Measurements from ENCODE around the gene STK25. TPM values are rescaled to one million over a fixed set of nuclear protein-coding genes. Genes with fewer than 3 reads are reported as not detected.

Gene STK25
- total and polyA plus RNA-seq, 2 of the 8 experiments (the other 6 are each of a cell fraction or from before 2014, with no cell fraction given) = 159 to 546 TPM

- no peak overlapping the region for H2BK120ac ChIP-seq (replicated peaks; ENCODE audit: low read depth, low read length)
- POLR2A ChIA-PET (ENCODE audit: partially characterized antibody) = no interaction called here
- no peak overlapping the region for H3K4me3 ChIP-seq (ENCODE audit: extremely low read depth in 1 of 4, insufficient read depth in 2 of 4, low read depth in 3 of 4, low read length in 4 of 4)
- no peak overlapping the region for H2AFZ ChIP-seq (ENCODE audit: low read length)
- H3K9me3 ChIP-seq (ENCODE audit: insufficient read depth in 2 of 2, low read depth in 1 of 2, low read length in 1 of 2) = 0 out of 4 replicates have a peak, but pooled peaks cover 0 to 4% of the 10 kb centered on the region in 2 experiments
- no peaks in the 10 kb centered on the region for H4K20me1 ChIP-seq (replicated peaks in 1 of 2; ENCODE audit: control insufficient read depth in 1 of 2, insufficient read depth in 2 of 2, low read length in 2 of 2)
- no peak overlapping the region for H4K5ac ChIP-seq (ENCODE audit: insufficient read length, low read depth, low read length)
- no peak overlapping the region for H3K18ac ChIP-seq (ENCODE audit: extremely low read depth, low read length)
- peak overlapping the region; percentile 44; the same call in 1 of the 2 replicates for H2BK5ac ChIP-seq (ENCODE audit: low read depth, low read length)
- no peak overlapping the region for H3K4me2 ChIP-seq (ENCODE audit: insufficient read depth in 1 of 2, low read depth in 2 of 2, low read length in 2 of 2)
- H3K27ac ChIP-seq (ENCODE audit: low read depth, low read length) = no peak overlapping the region
- no peaks in the 10 kb centered on the region for H3K79me1 ChIP-seq (ENCODE audit: low read depth, low read length)
- CTCF ChIA-PET (ENCODE audit: partially characterized antibody) = interaction anchor here (1.0 kb wide), 1 partner anchor 10 kb away, joined by 3 read pairs; no protein-coding TSS in a partner anchor
- H2BK12ac ChIP-seq (ENCODE audit: low read depth, low read length) = no peak overlapping the region
- H4K91ac ChIP-seq (replicated peaks; ENCODE audit: insufficient read length, low read length) = no peak overlapping the region
- no peak overlapping the region for H3K56ac ChIP-seq (replicated peaks; ENCODE audit: insufficient read length, low read depth, low read length)
- no peaks in the 10 kb centered on the region; the same call in 1 of the 2 replicates for H3K23me2 ChIP-seq (ENCODE audit: low read depth, low read length)
- H3K36me3 ChIP-seq (ENCODE audit: control insufficient read depth in 2 of 4, insufficient read depth in 4 of 4, low read length in 3 of 4) = no peaks in the 10 kb centered on the region
- no peak for FAIRE-seq
- no peak overlapping the region for H3K23ac ChIP-seq (ENCODE audit: insufficient read length)
- TF ChIP-seq SIX5 (IDR thresholded peaks at IDR 0.05; ENCODE audit: low read depth, low read length) (no peak), CBX8 (IDR thresholded peaks at IDR 0.05; ENCODE audit: borderline replicate concordance, low read depth, low read length) (no peak), BCL11A (IDR thresholded peaks at IDR 0.05; ENCODE audit: low read depth in 2 of 2, low read length in 2 of 2) (no peak), POU5F1 (IDR thresholded peaks at IDR 0.05; ENCODE audit: low read depth, low read length) (no peak), RXRA (IDR thresholded peaks at IDR 0.05; ENCODE audit: insufficient read depth, low read depth, low read length) (no peak), YY1 (IDR thresholded peaks at IDR 0.05; ENCODE audit: low read depth, low read length) (no peak), SIRT6 (IDR thresholded peaks at IDR 0.05; ENCODE audit: low read length) (no peak), NANOG (IDR thresholded peaks at IDR 0.05; ENCODE audit: insufficient read depth, low read depth, low read length, poor library complexity, severe bottlenecking) (no peak), PHF8 (conservative IDR thresholded peaks at IDR 0.05; ENCODE audit: low read depth, low read length) (no peak), CHD1 (IDR thresholded peaks at IDR 0.05; ENCODE audit: low read depth, low read length) (no peak), ATF3 (IDR thresholded peaks at IDR 0.05; ENCODE audit: insufficient read depth, low read depth, low read length) (no peak), HDAC6 (IDR thresholded peaks at IDR 0.05; ENCODE audit: low read depth, low read length) (no peak), E2F6 (IDR thresholded peaks at IDR 0.05) (no peak)
- H2AK5ac ChIP-seq (ENCODE audit: low read depth, low read length) = no peak overlapping the region
- H3K79me2 ChIP-seq (ENCODE audit: control insufficient read depth in 1 of 2, insufficient read depth in 2 of 2, low read length in 2 of 2) = no peaks in the 10 kb centered on the region
- H3K4me1 ChIP-seq (replicated peaks in 1 of 4; ENCODE audit: control insufficient read depth in 3 of 4, insufficient read depth in 4 of 4, low read length in 3 of 4) = no peaks in the 10 kb centered on the region; a peak in 2 of 7 replicates
- no peak overlapping the region for H2BK20ac ChIP-seq (ENCODE audit: low read length)
- H3K4ac ChIP-seq (replicated peaks; ENCODE audit: insufficient read length, low read depth, low read length) = no peak overlapping the region
- H3K27me3 ChIP-seq (replicated peaks in 1 of 4; ENCODE audit: control insufficient read depth in 3 of 4, extremely low read depth in 1 of 4, insufficient read depth in 3 of 4, low read length in 3 of 4) = peaks cover 0 to 2% (median 0%) of the 10 kb centered on the region in 4 experiments; a peak in 2 of 7 replicates
- no peak for DNase-seq (ENCODE audit: low read depth in 1 of 2, low spot score in 2 of 2)
- 90% methylated on average over 12 of the region's 12 CpGs; no CpG with 5 or more reads in 1 of the 2 experiments for WGBS, 2 experiments (ENCODE audit: extremely low coverage in 1 of 2, insufficient coverage in 1 of 2, insufficient read length in 1 of 2, insufficient replicate concordance in 2 of 2, low coverage in 1 of 2, low lambda C conversion rate in 2 of 2, missing lambda C conversion rate in 1 of 2)
- H2BK15ac ChIP-seq (ENCODE audit: low read length) = no peak overlapping the region
- H3K9ac ChIP-seq (replicated peaks in 1 of 4; ENCODE audit: extremely low read depth in 1 of 4, low read depth in 3 of 4, low read length in 3 of 4) = no peak overlapping the region
- no peak overlapping the region for H4K8ac ChIP-seq (ENCODE audit: extremely low read depth, insufficient read depth, low read length)
- no peak overlapping the region for H3K14ac ChIP-seq (ENCODE audit: insufficient read length)
Observed at GRCh38 chr2:241553512-241553830, 45.1 kb upstream of the STK25 start.
